B cell (primary cell): ENCODE data around the gene RAB3C. TPM values are rescaled to one million over a fixed set of nuclear protein-coding genes. Genes with fewer than 3 reads are reported as not detected.

Source experiments
- ATAC-seq: fragments of 200-7000 bp; cut with Tn5 transposase; one replicate; pipeline ENCODE4 v1.10.0; 2021; ENCODE audit warnings: low read depth, mild to moderate bottlenecking, moderate number of reproducible peaks, moderate library complexity
- CTCF ChIA-PET: fragments of 350-600 bp; sonication (Branson Sonifier 250); formaldehyde crosslinking; loops from one replicate; lab custom pipeline; 2021; ENCODE audit warnings: antibody characterized with exemption, inconsistent platforms; lab: Charles Lee
- POLR2A ChIA-PET: fragments of 350-600 bp; sonication (Branson Sonifier 250); formaldehyde crosslinking; loops from one replicate; lab custom pipeline; 2021; ENCODE audit warnings: antibody characterized with exemption; lab: Charles Lee
- DNase-seq: peaks from one replicate; pipeline ENCODE4 v3.0.0; 2013
- H2AFZ ChIP-seq: 2 replicates; pipeline ENCODE4 v1.6.1; 2012; ENCODE audit warnings: mild to moderate bottlenecking, low read depth, low read length; ENCODE audit not compliant: insufficient read depth, poor library complexity, severe bottlenecking
- H3K27ac ChIP-seq, 2 donors: 1 replicate in 1 of 2; 2 replicates in 1 of 2; pipeline ENCODE4 v1.5.1; 2012 to 2013; ENCODE audit warnings: low read length in 2 of 2, mild to moderate bottlenecking in 2 of 2, moderate library complexity in 1 of 2
- H3K27me3 ChIP-seq, 4 experiments: fragments of 200-600 bp in 1 of 4; sonication (generic) in 1 of 4; replicated peaks in 1 of 4; 1 replicate in 2 of 4; 2 replicates in 2 of 4; pipeline versions ENCODE4 v1.6.1 to v1.7.0; 2013 to 2016; ENCODE audit warnings: low read length in 3 of 4, mild to moderate bottlenecking in 2 of 4, mixed read lengths in 1 of 4, moderate library complexity in 1 of 4; ENCODE audit not compliant: insufficient read depth in 4 of 4, control insufficient read depth in 3 of 4; ENCODE audit errors: control extremely low read depth in 1 of 4
- H3K36me3 ChIP-seq, 2 experiments: replicated peaks in 1 of 2; 1 replicate in 1 of 2; 2 replicates in 1 of 2; pipeline versions ENCODE4 v1.6.1 to v1.7.1; 2013; ENCODE audit warnings: low read length in 1 of 2; ENCODE audit not compliant: insufficient read depth in 2 of 2, control insufficient read depth in 1 of 2; ENCODE audit errors: control extremely low read depth in 1 of 2, extremely low read depth in 1 of 2
- H3K4me1 ChIP-seq, 2 donors: fragments of 200-600 bp in 1 of 2; sonication (generic) in 1 of 2; 1 replicate in 1 of 2; 2 replicates in 1 of 2; pipeline versions ENCODE4 v1.5.1 to v1.6.1; 2013 to 2017; ENCODE audit warnings: low read length in 2 of 2; ENCODE audit not compliant: control insufficient read depth in 2 of 2, insufficient read depth in 2 of 2
- H3K4me2 ChIP-seq: replicated peaks from 2 replicates; pipeline ENCODE3; 2012; ENCODE audit warnings: mild to moderate bottlenecking, low read depth, low read length; ENCODE audit not compliant: poor library complexity, severe bottlenecking
- H3K4me3 ChIP-seq, 5 experiments: fragments of 200-600 bp in 1 of 5; sonication (generic) in 1 of 5; 1 replicate in 3 of 5; 2 replicates in 2 of 5; pipeline versions ENCODE4 v1.5.1 to v1.7.0; 2011 to 2016; ENCODE audit warnings: low read length in 4 of 5, mild to moderate bottlenecking in 4 of 5, low read depth in 2 of 5, control low read depth in 1 of 5, moderate library complexity in 1 of 5; ENCODE audit not compliant: insufficient read depth in 1 of 5; ENCODE audit errors: control extremely low read depth in 1 of 5, extremely low read depth in 1 of 5
- H3K79me2 ChIP-seq: fragments of 200-600 bp; sonication (generic); one replicate; pipeline ENCODE4 v1.6.0; 2016; ENCODE audit warnings: low read length; ENCODE audit not compliant: control insufficient read depth, insufficient read depth
- H3K9ac ChIP-seq: fragments of 200-600 bp; sonication (generic); 2 replicates; pipeline ENCODE4 v1.6.1; 2017; ENCODE audit warnings: mild to moderate bottlenecking, low read length, moderate library complexity
- H3K9me3 ChIP-seq, 3 donors: one replicate each; pipeline versions ENCODE4 v1.6.1 to v1.7.1; 2013; ENCODE audit warnings: low read length in 2 of 3; ENCODE audit not compliant: control insufficient read depth in 2 of 3, insufficient read depth in 1 of 3; ENCODE audit errors: control extremely low read depth in 1 of 3
- H4K20me1 ChIP-seq: 2 replicates; pipeline ENCODE4 v1.6.0; 2012; ENCODE audit warnings: mild to moderate bottlenecking, low read length; ENCODE audit not compliant: insufficient read depth, control insufficient read depth, poor library complexity, severe bottlenecking
- H3K27ac Mint-ChIP-seq: one replicate; pipeline ENCODE4 v1.8.0; 2021; ENCODE audit warnings: mixed read lengths
- H3K27me3 Mint-ChIP-seq: one replicate; pipeline ENCODE4 v1.8.0; 2021; ENCODE audit warnings: mixed read lengths
- H3K4me1 Mint-ChIP-seq: one replicate; pipeline ENCODE4 v1.8.0; 2021; ENCODE audit warnings: mixed read lengths
- H3K4me3 Mint-ChIP-seq: one replicate; pipeline ENCODE4 v1.8.0; 2021; ENCODE audit warnings: mixed read lengths
- H3K9me3 Mint-ChIP-seq: one replicate; pipeline ENCODE4 v1.8.0; 2022; ENCODE audit warnings: mixed read lengths; ENCODE audit not compliant: insufficient read depth
- CTCF ChIP-seq: fragments of 200-600 bp; IDR thresholded peaks from one replicate; pipeline ENCODE4 v1.8.0; 2022; ENCODE audit warnings: antibody characterized with exemption, mild to moderate bottlenecking
- EZH2 ChIP-seq: IDR thresholded peaks from 2 replicates; pipeline ENCODE4 v1.6.1; 2012; ENCODE audit warnings: borderline replicate concordance, low read depth, mild to moderate bottlenecking, moderate library complexity, low read length; ENCODE audit not compliant: insufficient read depth, poor library complexity, severe bottlenecking
- WGBS: methylation state at CpG from one replicate; pipeline ENCODE4 v1.1.5; 2013; ENCODE audit warnings: missing lambda C conversion rate; ENCODE audit not compliant: insufficient coverage; 5-methylcytosine and 5-hydroxymethylcytosine counted together
- intact Hi-C: fragments of 100-400 bp; cut with micrococcal nuclease; formaldehyde crosslinking; loops from one replicate; pipeline ENCODE4 v1.10.0; 2022
- polyA plus RNA-seq: library from polyadenylated mRNA; depleted of rRNA; stranded (reverse); fragments of >200 nt; gene quantifications from 2 replicates; pipeline ENCODE4 v1.2.3, GENCODE V29; 2012
- total RNA-seq, 2 donors: library from RNA; stranded (reverse); fragments of 120-200 nt in 1 of 2; gene quantifications; 1 replicate in 1 of 2; 2 replicates in 1 of 2; pipeline versions ENCODE4 v1.2.3 to v1.2.4, GENCODE V29; 2013 to 2022

The RAB3C gene
- total and polyA plus RNA-seq, 2 donors (not counting 1 experiment from before 2014, with no cell fraction given), result 0.20 to 0.58 TPM

- no peak overlapping the region for H3K4me3 ChIP-seq
- no peak overlapping the region for H3K4me2 ChIP-seq
- TF ChIP-seq CTCF (no peak), EZH2 (no peak)
- no peak overlapping the region for H3K27ac ChIP-seq
- POLR2A ChIA-PET, result no interaction called here
- H4K20me1 ChIP-seq, result no peaks in the 10 kb centered on the region
- no peak overlapping the region for H3K27ac Mint-ChIP-seq
- H3K4me1 Mint-ChIP-seq, result peaks cover 3% of the 10 kb centered on the region
- DNase-seq (no peak), ATAC-seq (no peak)
- intact Hi-C loops, result loop anchor here (5.0 kb wide), 1 partner anchor 482 kb away; no protein-coding TSS in a partner anchor
- no peaks in the 10 kb centered on the region for H3K9me3 Mint-ChIP-seq
- no peak overlapping the region for H3K4me3 Mint-ChIP-seq
- no peak overlapping the region for H2AFZ ChIP-seq
- no peaks in the 10 kb centered on the region for H3K79me2 ChIP-seq
- WGBS, result 57% methylated on average over 1 of the region's 2 CpGs
- no peaks in the 10 kb centered on the region for H3K36me3 ChIP-seq
- no peak overlapping the region for H3K9ac ChIP-seq
- H3K9me3 ChIP-seq, result no peaks in the 10 kb centered on the region
- H3K27me3 ChIP-seq, result peaks cover 0 to 7% (median 5%) of the 10 kb centered on the region in 4 experiments
- peaks cover 0 to 3% of the 10 kb centered on the region in 2 donors for H3K4me1 ChIP-seq
- CTCF ChIA-PET, result interaction anchor here (0.9 to 4.2 kb wide), 13 partner anchors 10 to 496 kb away, joined by 3 to 49 read pairs (median 8); no protein-coding TSS in a partner anchor
- peaks cover 7% of the 10 kb centered on the region for H3K27me3 Mint-ChIP-seq
Measured at GRCh38 chr5:58885260-58885659, 302.4 kb downstream of the RAB3C start.
